ENCODE results near the gene MAG. TPM values are rescaled to one million over a fixed set of nuclear protein-coding genes. Genes with fewer than 3 reads are reported as not detected.

MAG gene
- total RNA-seq, 1 donor from 2014 or later: not detected

- Histone ChIP-seq H3K9me3 (no peaks in the 10 kb centered on the region), H3K27ac (no peak overlapping the region), H3K4me3 (no peak overlapping the region), H3K27me3 (ENCODE audit: low read depth) (peaks cover 14% of the 10 kb centered on the region), H3K4me1 (no peaks in the 10 kb centered on the region), H3K36me3 (no peaks in the 10 kb centered on the region)
- intact Hi-C loops (cut with DNase I): no loop called here
- no peak for TF ChIP-seq CTCF (IDR thresholded peaks at IDR 0.05)
- no peak for ATAC-seq
- no peak for DNase-seq
These were observed 4.0 kb downstream of the MAG start for GRCh38 chr19:35295792-35296462.

GRCh38 chr19:35296644-35297514 lies 4.9 kb downstream of the MAG start:
- H3K4me3 ChIP-seq: no peak overlapping the region

GRCh38 chr19:35297515-35297848 lies 5.5 kb downstream of the MAG start:
- Histone ChIP-seq H3K4me3 (no peak overlapping the region), H3K36me3 (no peaks in the 10 kb centered on the region), H3K9me3 (no peaks in the 10 kb centered on the region), H3K4me1 (no peaks in the 10 kb centered on the region), H3K27ac (no peak overlapping the region), H3K27me3 (ENCODE audit: low read depth) (peaks cover 14% of the 10 kb centered on the region)
- intact Hi-C loops (cut with DNase I): no loop called here
- DNase-seq (no peak), ATAC-seq (no peak)
- TF ChIP-seq CTCF (IDR thresholded peaks at IDR 0.05): no peak

More at GRCh38 chr19:35296644-35297514, 4.9 kb downstream of the MAG start:
- DNase-seq: no peak
- Histone ChIP-seq H3K9me3 (no peaks in the 10 kb centered on the region), H3K36me3 (no peaks in the 10 kb centered on the region), H3K4me1 (no peaks in the 10 kb centered on the region), H3K27ac (no peak overlapping the region), H3K27me3 (ENCODE audit: low read depth) (peaks cover 14% of the 10 kb centered on the region)
- intact Hi-C loops (cut with DNase I): no loop called here
- no peak for TF ChIP-seq CTCF (IDR thresholded peaks at IDR 0.05)
- ATAC-seq: no peak

GRCh38 chr19:35297922-35298321 lies 6.0 kb downstream of the MAG start:
- intact Hi-C loops (cut with DNase I): no loop called here
- ATAC-seq: no peak
- H3K4me1 ChIP-seq: no peaks in the 10 kb centered on the region
- no peaks in the 10 kb centered on the region for H3K9me3 ChIP-seq
- H3K36me3 ChIP-seq: no peaks in the 10 kb centered on the region
- TF ChIP-seq CTCF (IDR thresholded peaks at IDR 0.05): no peak
- H3K27ac ChIP-seq: no peak overlapping the region
- peaks cover 14% of the 10 kb centered on the region for H3K27me3 ChIP-seq (ENCODE audit: low read depth)
- no peak overlapping the region for H3K4me3 ChIP-seq
- no peak for DNase-seq

- DNase-seq (no peak), ATAC-seq (no peak)
- Histone ChIP-seq H3K9me3 (no peaks in the 10 kb centered on the region), H3K27ac (no peak overlapping the region), H3K36me3 (no peaks in the 10 kb centered on the region), H3K4me3 (no peak overlapping the region), H3K27me3 (ENCODE audit: low read depth) (peaks cover 11% of the 10 kb centered on the region), H3K4me1 (no peaks in the 10 kb centered on the region)
- no peak for TF ChIP-seq CTCF (IDR thresholded peaks at IDR 0.05)
- intact Hi-C loops (cut with DNase I): no loop called here
These were observed 6.6 kb downstream of the MAG start for GRCh38 chr19:35298561-35298972.
